A673 (cell line): ENCODE data around the gene ABHD6.

ENCODE experiments used
- CTCF ChIP-seq: fragments of 300-800, 200-600 bp; sonication (generic); conservative IDR thresholded peaks from 2 replicates; pipeline ENCODE4 v1.5.1; 2017; ENCODE audit warnings: low read depth, mild to moderate bottlenecking, antibody characterized with exemption, low read length, moderate library complexity, mixed read lengths
- EZH2 ChIP-seq: fragments of 200-600 bp; sonication (generic); IDR thresholded peaks from 2 replicates; pipeline ENCODE4 v1.6.1; 2017; ENCODE audit warnings: borderline replicate concordance, low read depth, mild to moderate bottlenecking, mixed read lengths, antibody characterized with exemption, low read length; ENCODE audit not compliant: poor library complexity, severe bottlenecking

GRCh38 chr3:58299839-58300516 lies 62.4 kb downstream of the ABHD6 start:
- TF ChIP-seq CTCF = peak; percentile 42; the same call in 1 of the 2 replicates
- no peak for TF ChIP-seq EZH2
